T follicular helper cell (primary cell): ENCODE results near the gene NHERF2.

Source experiments
- DNase-seq: peaks from one replicate; pipeline ENCODE4 v3.0.0-alpha.2; 2020; ENCODE audit warnings: low read depth

NHERF2 gene

DNA sequence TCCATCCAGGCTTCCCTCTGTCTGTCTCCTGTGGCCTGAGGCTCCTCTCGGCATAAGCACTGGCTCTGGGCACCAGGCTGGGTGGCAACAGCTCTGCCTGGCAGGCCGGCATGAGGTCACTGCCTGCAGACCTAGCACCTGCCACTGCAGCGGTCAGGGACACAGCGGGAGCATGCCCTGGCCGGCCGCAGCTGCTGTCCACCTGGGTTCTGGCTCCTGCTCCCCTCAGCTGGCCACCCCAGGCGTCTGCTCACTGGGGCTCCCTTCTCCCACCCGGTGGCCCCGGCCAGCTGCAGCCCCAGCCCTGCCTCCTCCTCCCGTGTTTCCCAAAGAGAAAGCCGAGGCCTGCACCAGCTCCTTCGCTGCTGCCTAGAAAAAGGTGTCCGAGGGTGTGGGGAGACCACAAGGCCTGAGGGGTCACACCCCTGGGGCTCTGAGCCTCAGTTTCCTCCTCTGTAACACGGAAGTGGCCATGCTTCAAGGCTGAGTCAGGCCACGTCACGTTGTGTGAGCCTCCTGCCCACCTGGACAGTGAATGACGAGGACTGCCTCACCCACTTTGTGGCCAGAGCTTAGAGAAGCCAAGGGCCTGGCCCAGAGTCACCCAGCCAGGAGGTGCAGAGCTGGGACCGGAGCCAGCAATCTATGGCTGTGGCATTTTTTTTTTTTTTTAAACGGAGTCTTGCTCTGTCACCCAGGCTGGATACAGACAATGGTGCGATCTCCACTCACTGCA, 14.3 kb downstream of the NHERF2 start:
- no peak for DNase-seq

DNA sequence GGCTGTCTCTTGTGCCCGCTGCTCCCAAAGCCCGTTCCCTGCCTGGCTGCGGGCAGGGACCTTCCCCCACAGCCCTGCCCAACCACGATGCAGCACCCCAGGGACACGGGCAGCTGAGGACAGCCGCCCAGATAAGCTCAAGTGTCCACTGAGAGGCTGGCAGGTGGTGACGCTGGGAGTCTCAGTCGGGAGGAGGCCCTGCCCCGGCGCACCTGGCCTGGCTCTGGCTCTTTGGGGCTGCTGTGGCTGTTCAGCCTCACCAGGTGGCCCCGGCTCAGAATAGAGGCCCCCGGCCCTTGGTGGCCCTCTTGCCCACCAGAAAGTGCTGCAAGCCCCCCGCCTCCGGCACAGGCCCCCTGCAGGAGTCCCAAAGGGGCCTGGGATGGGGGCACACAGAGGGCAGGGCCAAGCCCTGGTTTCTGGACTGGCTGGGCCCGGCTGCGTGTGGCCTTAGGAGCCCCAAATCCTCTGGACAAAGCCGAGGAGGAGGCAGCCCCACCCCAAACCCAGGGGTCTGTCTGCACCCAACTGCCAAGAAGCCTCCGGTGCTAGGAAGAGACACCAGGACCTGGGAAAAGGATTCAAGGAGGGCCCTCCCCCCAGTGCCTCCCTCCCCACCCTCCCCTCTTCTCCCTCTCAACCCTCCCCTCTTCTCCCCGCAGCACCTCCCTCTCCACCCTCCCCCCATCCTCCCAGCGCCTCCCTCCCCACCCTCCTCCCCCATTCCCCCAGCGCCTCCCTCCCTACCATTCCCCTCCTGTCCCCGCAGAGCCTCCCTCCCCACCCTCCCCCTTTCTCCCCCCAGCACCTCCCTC, 15.7 kb downstream of the NHERF2 start:
- no peak for DNase-seq

DNA sequence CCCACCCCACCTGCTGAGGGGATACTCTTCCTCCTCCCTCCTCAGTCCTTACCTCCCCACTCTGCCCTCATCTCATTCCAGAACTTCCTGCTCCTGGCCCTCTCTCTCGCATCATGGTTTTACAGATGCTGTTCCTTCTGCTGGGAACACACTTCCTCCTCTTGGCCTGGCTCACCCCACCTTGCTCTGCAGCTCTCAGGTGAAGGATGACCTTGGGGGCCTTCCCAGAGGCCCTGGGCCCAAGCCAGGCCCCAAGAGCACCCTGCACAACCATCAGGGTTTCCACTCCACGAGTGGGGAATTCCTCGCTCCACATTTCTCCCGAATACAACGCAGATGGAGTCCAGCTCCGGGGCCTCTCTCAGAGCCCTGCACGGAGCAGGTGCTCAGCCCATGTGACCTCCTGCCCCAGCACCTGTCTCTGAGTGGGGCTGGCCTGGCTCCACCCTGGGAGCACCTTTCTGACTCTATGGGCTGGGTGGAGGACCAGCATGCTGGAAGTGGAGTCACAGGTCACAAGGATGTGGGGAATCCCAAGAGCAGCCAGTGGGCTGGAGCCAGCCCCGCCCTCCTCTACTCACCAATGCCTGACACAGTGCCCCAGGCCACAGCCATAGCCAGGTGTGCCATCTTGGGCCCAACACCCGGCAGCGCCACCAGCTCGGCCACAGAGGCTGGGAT, 16.4 kb downstream of the NHERF2 start:
- no peak for DNase-seq

DNA sequence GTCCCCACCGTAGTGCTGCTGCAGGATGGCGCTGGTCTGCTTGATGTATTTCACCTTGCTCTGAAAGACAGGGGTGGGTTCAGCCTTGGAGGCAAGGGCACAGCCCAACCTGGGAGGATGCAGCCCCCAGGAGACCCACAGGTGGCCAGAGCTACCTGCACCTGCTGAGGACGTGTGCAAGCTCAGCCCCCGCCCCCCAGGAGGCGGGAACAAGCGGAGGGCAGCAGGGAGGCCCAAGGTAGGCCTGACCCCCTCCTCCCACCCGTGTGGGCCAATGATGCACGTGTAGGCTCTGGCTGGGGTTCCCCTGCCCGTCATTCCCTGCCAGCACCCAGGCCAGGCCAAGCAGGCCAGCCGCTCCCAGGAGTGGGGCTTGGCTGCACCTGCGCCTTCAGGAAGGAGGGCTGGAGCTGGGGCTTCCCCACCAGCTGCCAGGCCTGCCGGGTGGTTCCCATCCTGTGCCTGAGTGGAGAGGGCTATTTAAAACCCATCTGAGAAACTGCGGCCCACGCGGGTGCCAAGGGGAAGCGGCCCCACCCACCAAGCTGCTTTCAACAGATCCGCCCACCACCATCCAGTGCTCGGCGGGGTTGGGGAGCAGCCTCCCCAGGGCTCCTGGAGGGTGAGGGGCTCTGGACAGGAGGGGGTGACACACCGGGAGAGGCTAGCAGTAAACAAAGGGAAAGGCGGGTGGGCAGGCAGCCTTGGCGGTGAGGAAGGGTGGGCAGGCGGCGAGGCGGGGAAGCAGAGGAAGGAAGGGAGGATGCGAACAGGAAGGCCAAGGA, 17.2 kb downstream of the NHERF2 start:
- no peak for DNase-seq

DNA sequence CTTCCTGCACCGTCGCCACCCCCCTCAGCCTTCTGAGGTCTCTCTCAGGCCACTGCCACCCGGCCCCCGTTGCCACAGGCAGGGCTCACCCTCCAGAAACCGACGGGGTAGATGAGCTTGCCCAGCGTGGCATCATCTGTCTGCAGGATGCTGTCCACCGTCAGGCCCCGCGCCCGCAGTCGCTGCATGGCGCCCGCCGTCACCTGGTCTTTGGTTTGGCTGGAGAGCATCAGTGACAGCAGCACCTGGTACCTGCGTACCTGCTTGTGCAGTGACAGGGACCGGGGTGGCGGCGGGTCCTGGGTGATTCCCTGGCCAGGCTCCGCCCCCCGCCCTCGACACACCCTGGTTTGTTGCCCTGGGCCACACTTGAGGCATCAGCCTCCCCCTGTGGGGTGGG, 17.8 kb downstream of the NHERF2 start:
- no peak for DNase-seq

DNA sequence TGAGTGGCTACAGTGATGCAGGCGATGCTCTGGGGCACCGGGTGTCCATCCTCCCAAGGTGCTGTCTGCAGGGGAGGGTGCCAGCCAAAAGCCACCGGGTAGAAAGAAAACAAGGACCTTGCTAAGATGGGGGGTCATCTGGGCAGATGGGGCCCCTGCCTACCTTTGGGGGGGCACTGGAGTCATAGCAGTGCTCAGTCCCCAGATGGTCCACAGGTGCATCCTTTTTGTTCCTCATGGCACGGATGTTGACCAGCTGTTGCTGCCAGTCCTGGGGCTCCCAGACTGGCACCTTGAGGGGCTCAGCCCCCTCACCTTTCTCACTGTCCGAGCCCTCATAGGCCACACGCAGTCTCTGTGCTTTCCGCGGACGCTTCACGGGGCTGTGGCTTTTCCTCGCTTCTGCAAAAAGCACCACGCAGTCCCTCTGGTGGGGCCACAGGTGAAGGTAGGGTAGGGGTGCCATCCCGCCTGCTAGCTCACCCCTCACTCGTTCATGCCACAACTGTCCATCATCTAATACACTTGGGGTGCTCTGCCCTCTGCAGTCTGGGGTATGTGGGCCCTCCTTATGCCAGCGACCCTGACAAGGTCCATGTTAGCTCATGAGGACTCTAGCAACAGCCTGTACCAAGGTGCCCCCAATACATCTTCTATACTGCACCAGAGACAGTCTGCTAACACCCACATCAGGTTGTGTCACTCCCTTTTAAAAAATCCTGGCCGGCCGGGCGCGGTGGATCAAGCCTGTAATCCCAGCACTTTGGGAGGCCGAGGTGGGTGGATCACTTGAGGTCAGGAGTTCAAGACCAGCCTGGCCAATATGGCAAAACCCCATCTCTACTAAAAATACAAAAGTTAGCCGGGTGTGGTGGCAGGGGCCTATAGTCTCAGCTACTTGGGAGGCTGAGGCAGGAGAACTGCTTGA, 19.5 kb downstream of the NHERF2 start:
- no peak for DNase-seq

DNA sequence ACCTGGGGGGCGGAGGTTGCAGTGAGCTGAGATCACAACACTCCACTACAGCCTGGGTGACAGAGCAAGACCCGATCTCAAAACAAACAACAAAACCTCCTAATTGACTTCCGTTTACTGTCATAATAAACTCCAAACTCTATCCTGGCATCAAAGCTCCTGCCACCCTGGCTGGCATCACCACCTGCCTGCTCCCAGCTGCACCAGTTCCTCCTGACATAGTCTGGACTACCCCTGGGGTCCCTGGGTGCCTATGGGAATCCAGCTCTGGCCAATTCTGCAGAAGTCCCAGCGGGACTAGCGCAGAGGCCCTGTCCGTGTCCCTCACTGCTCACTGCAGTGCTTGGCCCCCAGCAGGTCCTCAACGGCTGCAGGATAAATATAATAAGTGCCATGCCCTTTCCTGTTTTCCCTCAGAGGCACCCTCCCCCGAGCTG, 20.2 kb downstream of the NHERF2 start:
- no peak for DNase-seq

DNA sequence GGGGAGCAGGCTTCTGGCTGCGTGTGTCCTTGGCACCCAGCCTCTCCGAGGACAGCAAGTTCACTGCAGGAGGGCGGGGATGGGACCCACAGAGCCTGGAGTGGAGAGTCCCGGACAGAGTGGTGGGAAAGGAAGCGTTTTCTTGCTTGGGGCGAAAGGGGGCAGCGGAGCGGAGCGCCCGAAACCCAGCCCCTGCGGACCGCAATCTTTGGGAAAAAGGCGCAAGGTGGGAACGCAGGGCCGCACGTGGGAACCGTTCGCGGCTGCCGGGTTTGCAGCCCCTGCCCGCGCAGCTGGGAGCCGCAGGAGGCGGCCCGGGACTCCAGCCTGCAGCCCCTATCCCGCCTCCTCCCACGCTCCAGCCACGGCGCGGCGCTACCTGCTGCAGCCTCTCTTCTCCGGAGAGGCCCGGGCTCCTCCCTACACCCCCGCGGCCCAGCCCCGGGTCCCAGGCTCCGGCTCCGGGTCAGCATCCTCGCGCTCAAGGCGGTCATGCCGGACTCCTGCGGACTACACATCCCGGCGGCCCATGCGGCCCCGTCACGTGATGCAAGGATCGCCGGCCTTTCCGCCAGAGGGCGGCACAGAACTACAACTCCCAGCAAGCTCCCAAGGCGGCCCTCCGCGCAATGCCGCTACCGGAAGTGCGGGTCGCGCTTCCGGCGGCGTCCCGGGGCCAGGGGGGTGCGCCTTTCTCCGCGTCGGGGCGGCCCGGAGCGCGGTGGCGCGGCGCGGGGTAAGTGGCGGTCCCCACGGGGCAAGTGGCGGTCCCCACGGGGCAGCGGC, 20.8 kb downstream of the NHERF2 start, which contains the start of the genes NTHL1 and TSC2:
NTHL1 (minus strand) TSS at position 505 of the 786 bp plus-strand sequence; CDS start at position 494, 11 bp downstream.
TSC2 (plus strand) TSS at position 656 of the 786 bp plus-strand sequence. CDS start 631 bp downstream, outside the sequence.
- peak; percentile 84 for DNase-seq

DNA sequence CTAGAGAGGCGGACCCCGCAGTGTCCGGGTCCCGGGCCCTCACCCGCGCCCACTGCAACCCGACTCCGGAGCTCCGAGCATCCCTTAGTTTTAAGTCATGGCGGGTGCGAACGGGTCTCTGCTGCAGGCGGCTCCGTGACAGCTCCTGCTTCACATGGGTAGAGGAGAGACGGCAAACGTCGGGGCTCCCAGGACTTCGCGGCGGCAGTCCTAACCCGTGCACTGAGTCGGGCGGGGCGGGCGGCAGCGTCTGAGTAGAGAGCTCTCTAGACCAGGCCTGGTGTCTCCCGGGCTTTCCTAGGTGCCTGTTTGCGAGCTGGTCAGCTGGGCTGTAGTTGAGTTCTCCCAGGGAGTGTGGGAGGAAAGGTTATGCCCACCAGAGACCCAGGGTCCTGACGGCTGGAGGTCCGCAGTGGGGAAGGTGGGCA, 21.4 kb downstream of the NHERF2 start:
- no peak for DNase-seq

DNA sequence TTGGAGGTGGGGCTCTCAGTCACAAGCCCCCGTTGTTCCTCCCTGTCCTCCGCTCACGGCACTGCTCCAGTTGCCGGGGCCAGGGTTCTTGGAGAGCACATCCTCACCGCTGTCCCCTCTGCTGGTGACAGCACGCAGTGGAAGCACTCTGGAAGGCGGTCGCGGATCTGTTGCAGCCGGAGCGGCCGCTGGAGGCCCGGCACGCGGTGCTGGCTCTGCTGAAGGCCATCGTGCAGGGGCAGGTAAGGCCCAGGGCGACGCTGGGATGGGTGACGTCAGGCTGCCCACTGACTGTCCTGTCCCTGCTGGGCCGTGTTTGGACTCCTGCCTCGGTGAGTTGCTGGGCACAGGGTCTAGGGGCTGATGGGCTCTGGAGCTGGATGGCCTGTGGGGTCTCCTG, 26.5 kb downstream of the NHERF2 start:
- DNase-seq, result no peak

DNA sequence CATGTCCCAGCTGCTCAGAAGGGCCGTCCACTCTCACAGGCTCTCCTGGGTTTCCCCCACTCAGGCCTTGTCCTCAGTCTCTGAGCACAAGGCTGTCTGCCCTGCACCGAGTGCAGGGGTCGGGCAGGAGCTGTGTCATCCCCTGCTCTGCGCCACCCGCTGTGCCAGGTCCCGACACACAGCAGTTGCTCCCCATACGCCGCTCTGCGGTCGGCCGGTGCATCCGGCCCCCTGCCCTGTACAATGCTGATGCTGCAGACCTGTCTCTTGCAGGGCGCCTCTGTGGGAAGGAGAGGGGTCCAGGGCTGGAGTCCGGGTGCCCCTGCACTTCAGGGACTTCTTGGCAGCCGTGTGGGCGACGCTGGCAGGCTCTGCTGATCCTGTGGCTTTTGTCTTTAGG, 27.2 kb downstream of the NHERF2 start:
- DNase-seq, result no peak

DNA sequence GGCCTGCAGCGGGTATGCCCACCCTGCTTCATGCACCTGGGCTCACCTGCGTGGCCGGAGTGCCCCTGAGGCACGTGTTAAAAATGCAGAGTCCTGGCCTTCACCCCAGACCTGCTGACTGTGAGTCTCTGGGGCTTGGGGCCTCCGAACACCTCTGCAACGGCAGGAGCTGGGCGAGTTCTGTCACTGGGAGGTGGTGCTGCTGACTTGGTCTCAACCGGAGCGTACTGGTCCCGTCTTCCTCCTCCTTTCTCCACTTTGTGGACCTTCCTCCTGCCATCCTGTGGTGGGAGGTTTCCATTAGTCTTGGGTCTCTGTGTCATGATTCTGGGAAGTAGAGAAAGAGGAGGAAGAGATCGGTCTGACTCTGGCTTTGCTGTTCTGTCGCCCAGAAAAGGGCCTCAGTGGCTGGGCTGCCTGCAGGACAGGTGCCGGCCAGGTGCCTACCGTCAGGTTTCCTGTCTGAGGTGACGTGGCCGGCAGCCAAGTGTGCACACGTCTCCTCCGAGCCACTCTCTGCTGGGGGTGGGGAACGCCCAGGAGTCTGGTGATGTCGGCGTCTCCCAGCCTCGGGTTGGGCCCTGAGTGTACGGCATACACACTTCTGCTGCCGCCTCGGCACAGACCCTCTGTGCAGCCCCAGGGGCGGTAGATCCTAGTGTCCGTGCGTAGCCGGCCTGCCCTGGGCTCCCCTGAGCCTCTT, 28.0 kb downstream of the NHERF2 start:
- DNase-seq, result no peak

DNA sequence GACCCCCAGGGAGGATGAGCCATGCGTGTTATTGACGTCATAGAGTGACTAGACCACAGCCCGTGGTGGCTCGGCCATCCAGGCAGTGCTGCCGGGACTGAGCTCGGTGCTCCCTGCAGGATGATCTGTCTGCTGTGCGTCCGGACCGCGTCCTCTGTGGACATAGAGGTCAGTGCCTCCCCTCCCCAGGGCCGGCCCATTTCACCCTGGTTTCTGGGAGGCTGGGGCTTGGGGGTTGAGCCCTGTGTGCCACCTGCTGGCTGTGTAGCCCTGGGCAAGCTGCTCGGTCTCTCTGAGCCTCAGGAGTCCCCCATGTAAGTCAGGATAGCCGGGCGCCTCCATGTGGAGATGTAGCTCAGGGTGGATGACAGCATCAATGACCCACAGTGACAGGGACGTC, 29.4 kb downstream of the NHERF2 start:
- DNase-seq, result no peak

DNA sequence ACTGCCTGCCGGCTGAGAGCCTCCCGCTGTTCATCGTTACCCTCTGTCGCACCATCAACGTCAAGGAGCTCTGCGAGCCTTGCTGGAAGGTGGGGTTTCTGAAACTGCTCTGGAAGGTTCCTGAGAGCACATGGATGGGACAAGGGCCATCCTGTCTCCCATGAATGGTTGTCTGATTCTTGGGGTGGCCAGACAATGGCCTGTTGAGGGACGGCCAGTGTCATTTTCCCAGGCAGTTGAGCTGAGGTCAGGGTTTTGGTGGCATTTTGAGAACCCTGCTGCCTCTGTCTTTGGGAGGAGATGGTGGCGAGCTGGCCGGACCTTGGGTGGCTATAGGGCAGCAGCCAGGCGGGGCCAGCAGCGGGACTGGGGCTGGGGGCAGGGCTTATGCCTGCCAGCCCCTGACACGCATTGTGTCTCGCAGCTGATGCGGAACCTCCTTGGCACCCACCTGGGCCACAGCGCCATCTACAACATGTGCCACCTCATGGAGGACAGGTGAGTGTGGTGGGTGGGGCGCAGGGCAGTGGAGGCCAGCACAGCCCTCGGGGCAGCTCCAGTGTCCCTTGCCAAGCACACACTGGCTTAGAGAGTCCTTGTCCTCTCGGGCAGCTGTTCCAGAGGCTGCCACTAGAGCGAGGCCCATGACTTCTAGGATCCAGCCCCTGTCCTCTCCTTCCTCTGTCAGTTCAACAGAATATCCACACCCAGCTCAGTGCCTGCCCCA, 30.1 kb downstream of the NHERF2 start:
- no peak for DNase-seq

DNA sequence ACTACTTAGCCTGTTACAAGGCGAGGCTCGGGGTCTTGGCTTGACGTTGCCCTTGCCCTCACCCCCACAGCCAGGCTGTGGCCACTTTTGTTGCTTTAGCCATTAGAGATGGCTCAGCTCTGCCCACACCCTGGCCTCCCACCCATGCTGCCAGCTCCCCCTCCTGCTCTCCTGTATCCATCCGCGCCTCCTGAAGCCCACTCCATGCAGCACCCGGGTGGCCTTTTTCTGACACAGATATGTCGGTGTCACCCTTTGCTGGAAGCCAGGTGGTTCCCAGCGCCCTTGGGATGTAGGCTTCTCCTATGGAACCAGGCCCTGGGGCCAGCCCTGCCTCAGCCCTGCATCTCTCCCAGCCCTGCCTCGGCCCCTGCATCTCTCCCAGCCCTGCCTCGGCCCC, 30.7 kb downstream of the NHERF2 start:
- DNase-seq, result no peak

DNA sequence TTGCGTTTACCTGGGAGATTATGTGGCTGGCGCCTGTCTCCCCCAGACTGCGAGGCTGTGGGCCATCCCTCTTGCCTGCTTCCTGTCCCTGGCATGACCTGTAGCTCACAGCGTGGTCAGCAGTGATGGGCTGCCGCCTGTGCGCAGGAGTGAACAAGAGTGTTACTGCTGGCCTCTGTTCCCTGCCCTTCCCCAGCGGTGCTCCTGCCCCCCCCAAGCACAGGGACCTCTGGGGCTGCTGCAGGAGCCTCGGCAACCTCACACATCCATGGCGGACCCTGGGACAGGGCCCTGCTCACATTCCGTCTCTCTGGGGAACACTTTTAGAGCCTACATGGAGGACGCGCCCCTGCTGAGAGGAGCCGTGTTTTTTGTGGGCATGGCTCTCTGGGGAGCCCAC, 31.7 kb downstream of the NHERF2 start:
- no peak for DNase-seq

DNA sequence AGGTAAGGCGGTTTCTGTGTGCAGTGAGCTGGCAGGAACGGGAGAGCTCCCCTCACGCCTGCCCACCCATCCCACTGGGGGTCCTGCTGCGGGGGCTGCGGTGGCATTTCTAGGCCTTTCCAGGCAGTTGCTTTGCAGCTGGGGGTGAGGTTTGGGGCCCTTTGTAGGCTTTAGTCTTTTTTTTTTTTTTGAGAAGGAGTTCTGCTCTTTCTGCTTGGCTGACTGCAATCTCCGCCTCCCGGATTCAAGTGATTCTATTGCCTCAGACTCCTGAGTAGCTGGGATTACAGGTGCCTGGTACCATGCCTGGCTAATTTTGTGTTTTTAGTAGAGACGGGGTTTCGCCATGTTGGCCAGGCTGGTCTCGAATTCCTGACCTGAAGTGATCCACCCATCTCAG, 32.2 kb downstream of the NHERF2 start:
- DNase-seq, result no peak

DNA sequence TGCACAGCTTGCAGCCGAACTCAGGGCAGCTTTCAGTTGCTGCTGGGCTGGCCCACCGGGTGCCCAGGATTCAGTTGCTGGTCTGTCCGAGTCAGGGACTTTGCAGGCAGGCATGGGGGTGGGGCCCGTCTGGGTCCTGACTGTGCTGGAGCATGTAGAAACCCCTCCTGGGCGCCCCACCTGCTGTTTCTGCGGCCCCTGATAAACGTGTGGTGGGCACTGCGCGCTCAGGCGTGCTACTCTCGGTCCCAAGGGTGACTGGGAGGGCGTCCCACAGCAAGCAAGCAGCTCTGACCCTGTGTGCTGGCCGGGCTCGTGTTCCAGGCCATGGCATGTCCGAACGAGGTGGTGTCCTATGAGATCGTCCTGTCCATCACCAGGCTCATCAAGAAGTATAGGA, 33.6 kb downstream of the NHERF2 start:
- no peak for DNase-seq
